HepG2 (cell line): ENCODE data around the gene DNAJA2. TPM values are rescaled to one million over a fixed set of nuclear protein-coding genes. Genes with fewer than 3 reads are reported as not detected.
A peak's percentile ranks its signal among the peaks of the same experiment; 100 is the strongest.

Experiments
- GATAD1 ChIP-seq: IDR thresholded peaks from 2 replicates; pipeline ENCODE4 v1.6.1; 2016; ENCODE audit warnings: missing genetic modification reagents, missing compliant biosample characterization
- HES4 ChIP-seq: sonication (generic); formaldehyde crosslinking; IDR thresholded peaks from 2 replicates; pipeline ENCODE4 v1.9.0; 2021; ENCODE audit warnings: mild to moderate bottlenecking, missing genetic modification reagents, borderline replicate concordance
- HNRNPLL ChIP-seq: fragments of 200-400 bp; formaldehyde crosslinking; IDR thresholded peaks from 2 replicates; pipeline ENCODE4 v1.6.1; 2017; ENCODE audit warnings: mild to moderate bottlenecking, low read depth, low read length; ENCODE audit not compliant: poor library complexity, severe bottlenecking
- POLR2G ChIP-seq: fragments of 200-400 bp; formaldehyde crosslinking; IDR thresholded peaks from 2 replicates; pipeline ENCODE4 v1.6.1; 2018; ENCODE audit warnings: mild to moderate bottlenecking, low read depth, low read length, moderate library complexity
- SAFB2 ChIP-seq: sonication (generic); formaldehyde crosslinking; IDR thresholded peaks from 2 replicates; pipeline ENCODE4 v1.5.1; 2020; ENCODE audit warnings: missing genetic modification reagents, low read depth, mild to moderate bottlenecking, borderline replicate concordance
- ZBTB42 ChIP-seq: sonication (generic); formaldehyde crosslinking; IDR thresholded peaks from 2 replicates; pipeline ENCODE4 v1.5.0; 2020; ENCODE audit warnings: mild to moderate bottlenecking, missing genetic modification reagents
- ZNF230 ChIP-seq: sonication (generic); formaldehyde crosslinking; IDR thresholded peaks from 2 replicates; pipeline ENCODE4 v1.4.0; 2020; ENCODE audit warnings: mild to moderate bottlenecking, missing genetic modification reagents
- ZNF549 ChIP-seq: sonication (generic); formaldehyde crosslinking; IDR thresholded peaks from 2 replicates; pipeline ENCODE4 v1.5.0; 2020; ENCODE audit warnings: missing genetic modification reagents
- ZNF552 ChIP-seq: sonication (generic); formaldehyde crosslinking; IDR thresholded peaks from 2 replicates; pipeline ENCODE4 v1.9.0; 2022; ENCODE audit warnings: missing genetic modification reagents, mild to moderate bottlenecking, borderline replicate concordance
- ZNF747 ChIP-seq: sonication (generic); formaldehyde crosslinking; IDR thresholded peaks from 2 replicates; pipeline ENCODE4 v1.8.1; 2023; ENCODE audit warnings: missing genetic modification reagents, mild to moderate bottlenecking, borderline replicate concordance
- ZSCAN20 ChIP-seq: sonication (generic); formaldehyde crosslinking; IDR thresholded peaks from 2 replicates; pipeline ENCODE4 v1.4.0; 2020; ENCODE audit warnings: missing genetic modification reagents, mild to moderate bottlenecking, borderline replicate concordance
- polyA plus RNA-seq, 8 experiments: library from polyadenylated mRNA; depleted of rRNA in 3 of 8; stranded (reverse) in 7 of 8; unstranded in 1 of 8; fragments of >200 nt; fragmentation: Illumina TruSeq in 4 of 8; extraction: Trizol in 4 of 8; gene quantifications; 2 replicates each; pipeline versions ENCODE4 v1.2.1 to v1.2.3, GENCODE V29; 2011 to 2016; ENCODE audit warnings: low read depth in 4 of 8, missing spikeins in 1 of 8, mixed read lengths in 1 of 8; ENCODE audit not compliant: insufficient read depth in 1 of 8
- total RNA-seq, 5 experiments: library from RNA; depleted of rRNA; stranded (reverse); fragments of >200 nt; fragmentation: Illumina TruSeq; extraction: Trizol; gene quantifications; 2 replicates each; pipeline ENCODE4 v1.2.3, GENCODE V29; 2016; ENCODE audit warnings: low read depth in 1 of 5
- TF ChIP-seq, protein P1 (sequence below): sonication (generic); formaldehyde crosslinking; IDR thresholded peaks from 2 replicates; pipeline ENCODE4 v1.9.0; 2021; ENCODE audit warnings: missing genetic modification reagents, mild to moderate bottlenecking, borderline replicate concordance
- TF ChIP-seq, protein P2 (sequence below): IDR thresholded peaks from 2 replicates; pipeline ENCODE4 v1.6.1; 2016; ENCODE audit warnings: missing biosample characterization, missing genetic modification reagents, low read depth
- TF ChIP-seq, protein P3 (sequence below): sonication (generic); formaldehyde crosslinking; IDR thresholded peaks from 2 replicates; pipeline ENCODE4 v1.4.0; 2020; ENCODE audit warnings: missing genetic modification reagents, borderline replicate concordance
- TF ChIP-seq, protein P4 (sequence below): sonication (generic); formaldehyde crosslinking; IDR thresholded peaks from 2 replicates; pipeline ENCODE4 v1.9.0; 2021; ENCODE audit warnings: missing genetic modification reagents, borderline replicate concordance
- TF ChIP-seq, protein P5 (sequence below): sonication (generic); formaldehyde crosslinking; IDR thresholded peaks from 2 replicates; pipeline ENCODE4 v1.4.0; 2020; ENCODE audit warnings: mild to moderate bottlenecking, missing genetic modification reagents
- TF ChIP-seq, protein P6 (sequence below): sonication (generic); formaldehyde crosslinking; IDR thresholded peaks from 2 replicates; pipeline ENCODE4 v1.4.0; 2020; ENCODE audit warnings: mild to moderate bottlenecking, missing genetic modification reagents

DNAJA2 gene
- total and polyA plus RNA-seq, 2 of the 13 experiments (the other 11 are each of a cell fraction or from before 2014, with no cell fraction given) = 25.4 to 176 TPM

DNA sequence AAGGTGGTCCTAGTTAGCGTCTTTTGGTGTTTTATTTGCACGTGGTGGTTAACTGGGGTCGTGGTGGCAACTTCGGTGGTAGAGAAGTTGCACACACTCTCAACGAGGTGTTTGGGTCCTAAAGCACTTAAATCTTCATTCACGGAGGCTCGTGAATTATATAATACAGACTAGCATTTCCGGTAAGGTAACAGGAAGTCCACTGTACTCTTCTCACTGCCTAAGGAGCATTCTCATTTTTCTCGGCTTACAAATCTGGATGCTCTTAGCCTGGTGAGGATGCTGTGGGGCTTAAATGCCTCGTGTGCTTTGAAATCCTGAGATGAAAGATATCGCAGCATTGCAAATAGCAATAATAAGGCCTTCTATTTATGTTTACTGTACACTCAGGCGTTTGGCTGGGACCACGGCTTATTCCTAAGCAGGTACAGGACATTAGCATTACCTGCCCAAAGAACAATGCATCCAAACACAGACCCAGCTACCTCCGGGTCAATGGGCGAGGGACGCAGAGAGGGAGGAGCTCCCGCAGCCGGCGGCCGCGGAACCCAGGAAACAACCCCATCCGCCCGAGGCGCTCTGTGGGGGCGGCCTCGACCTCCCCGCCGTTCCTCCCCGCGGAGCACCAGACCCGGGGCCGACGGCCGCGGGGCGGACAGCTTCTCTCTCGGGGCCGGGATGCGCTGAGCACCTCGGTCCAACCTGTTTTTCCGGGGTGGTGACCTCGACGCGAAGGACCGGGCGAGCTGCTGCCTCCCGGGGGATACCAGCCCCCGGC, 856 bp downstream of the DNAJA2 start (continued):
- TF ChIP-seq, protein P1, sequence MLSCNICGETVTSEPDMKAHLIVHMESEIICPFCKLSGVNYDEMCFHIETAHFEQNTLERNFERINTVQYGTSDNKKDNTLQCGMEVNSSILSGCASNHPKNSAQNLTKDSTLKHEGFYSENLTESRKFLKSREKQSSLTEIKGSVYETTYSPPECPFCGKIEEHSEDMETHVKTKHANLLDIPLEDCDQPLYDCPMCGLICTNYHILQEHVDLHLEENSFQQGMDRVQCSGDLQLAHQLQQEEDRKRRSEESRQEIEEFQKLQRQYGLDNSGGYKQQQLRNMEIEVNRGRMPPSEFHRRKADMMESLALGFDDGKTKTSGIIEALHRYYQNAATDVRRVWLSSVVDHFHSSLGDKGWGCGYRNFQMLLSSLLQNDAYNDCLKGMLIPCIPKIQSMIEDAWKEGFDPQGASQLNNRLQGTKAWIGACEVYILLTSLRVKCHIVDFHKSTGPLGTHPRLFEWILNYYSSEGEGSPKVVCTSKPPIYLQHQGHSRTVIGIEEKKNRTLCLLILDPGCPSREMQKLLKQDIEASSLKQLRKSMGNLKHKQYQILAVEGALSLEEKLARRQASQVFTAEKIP (CRISPR knock-in tag) = peak; percentile 89; the same call in 1 of the 2 replicates
- TF ChIP-seq, protein P2, sequence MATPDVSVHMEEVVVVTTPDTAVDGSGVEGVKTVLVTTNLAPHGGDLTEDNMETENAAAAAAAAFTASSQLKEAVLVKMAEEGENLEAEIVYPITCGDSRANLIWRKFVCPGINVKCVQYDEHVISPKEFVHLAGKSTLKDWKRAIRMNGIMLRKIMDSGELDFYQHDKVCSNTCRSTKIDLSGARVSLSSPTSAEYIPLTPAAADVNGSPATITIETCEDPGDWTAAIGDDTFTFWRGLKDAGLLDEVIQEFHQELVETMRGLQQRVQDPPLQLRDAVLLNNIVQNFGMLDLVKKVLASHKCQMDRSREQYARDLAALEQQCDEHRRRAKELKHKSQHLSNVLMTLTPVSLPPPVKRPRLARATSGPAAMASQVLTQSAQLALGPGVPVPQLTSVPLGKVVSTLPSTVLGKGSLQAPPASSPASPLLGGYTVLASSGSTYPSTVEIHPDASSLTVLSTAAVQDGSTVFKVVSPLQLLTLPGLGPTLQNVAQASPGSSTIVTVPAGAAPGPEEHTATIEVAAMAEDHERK (CRISPR knock-in tag) = peak; percentile 13; the same call in 1 of the 2 replicates
- TF ChIP-seq SAFB2 (CRISPR knock-in tag) (peak; percentile 15; the same call in 1 of the 2 replicates), GATAD1 (CRISPR knock-in tag) (peak; percentile 21; the same call in 1 of the 2 replicates), HES4 (CRISPR knock-in tag) (no peak), ZNF549 (CRISPR knock-in tag) (no peak), ZNF230 (0 out of 2 replicates have a peak, but pooled peaks have one; percentile 50), ZNF747 (CRISPR knock-in tag) (0 out of 2 replicates have a peak, but pooled peaks have one; percentile 47), POLR2G (peak; percentile 62), ZNF552 (CRISPR knock-in tag) (0 out of 2 replicates have a peak, but pooled peaks have one; percentile 64), ZBTB42 (CRISPR knock-in tag) (no peak), ZSCAN20 (CRISPR knock-in tag) (0 out of 2 replicates have a peak, but pooled peaks have one; percentile 35), HNRNPLL (peak; percentile 73)
- TF ChIP-seq, protein P3, sequence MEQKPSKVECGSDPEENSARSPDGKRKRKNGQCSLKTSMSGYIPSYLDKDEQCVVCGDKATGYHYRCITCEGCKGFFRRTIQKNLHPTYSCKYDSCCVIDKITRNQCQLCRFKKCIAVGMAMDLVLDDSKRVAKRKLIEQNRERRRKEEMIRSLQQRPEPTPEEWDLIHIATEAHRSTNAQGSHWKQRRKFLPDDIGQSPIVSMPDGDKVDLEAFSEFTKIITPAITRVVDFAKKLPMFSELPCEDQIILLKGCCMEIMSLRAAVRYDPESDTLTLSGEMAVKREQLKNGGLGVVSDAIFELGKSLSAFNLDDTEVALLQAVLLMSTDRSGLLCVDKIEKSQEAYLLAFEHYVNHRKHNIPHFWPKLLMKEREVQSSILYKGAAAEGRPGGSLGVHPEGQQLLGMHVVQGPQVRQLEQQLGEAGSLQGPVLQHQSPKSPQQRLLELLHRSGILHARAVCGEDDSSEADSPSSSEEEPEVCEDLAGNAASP = peak; percentile 26; the same call in 1 of the 2 replicates
- TF ChIP-seq, protein P4, sequence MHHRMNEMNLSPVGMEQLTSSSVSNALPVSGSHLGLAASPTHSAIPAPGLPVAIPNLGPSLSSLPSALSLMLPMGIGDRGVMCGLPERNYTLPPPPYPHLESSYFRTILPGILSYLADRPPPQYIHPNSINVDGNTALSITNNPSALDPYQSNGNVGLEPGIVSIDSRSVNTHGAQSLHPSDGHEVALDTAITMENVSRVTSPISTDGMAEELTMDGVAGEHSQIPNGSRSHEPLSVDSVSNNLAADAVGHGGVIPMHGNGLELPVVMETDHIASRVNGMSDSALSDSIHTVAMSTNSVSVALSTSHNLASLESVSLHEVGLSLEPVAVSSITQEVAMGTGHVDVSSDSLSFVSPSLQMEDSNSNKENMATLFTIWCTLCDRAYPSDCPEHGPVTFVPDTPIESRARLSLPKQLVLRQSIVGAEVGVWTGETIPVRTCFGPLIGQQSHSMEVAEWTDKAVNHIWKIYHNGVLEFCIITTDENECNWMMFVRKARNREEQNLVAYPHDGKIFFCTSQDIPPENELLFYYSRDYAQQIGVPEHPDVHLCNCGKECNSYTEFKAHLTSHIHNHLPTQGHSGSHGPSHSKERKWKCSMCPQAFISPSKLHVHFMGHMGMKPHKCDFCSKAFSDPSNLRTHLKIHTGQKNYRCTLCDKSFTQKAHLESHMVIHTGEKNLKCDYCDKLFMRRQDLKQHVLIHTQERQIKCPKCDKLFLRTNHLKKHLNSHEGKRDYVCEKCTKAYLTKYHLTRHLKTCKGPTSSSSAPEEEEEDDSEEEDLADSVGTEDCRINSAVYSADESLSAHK (CRISPR knock-in tag) = no peak
- TF ChIP-seq, protein P5, sequence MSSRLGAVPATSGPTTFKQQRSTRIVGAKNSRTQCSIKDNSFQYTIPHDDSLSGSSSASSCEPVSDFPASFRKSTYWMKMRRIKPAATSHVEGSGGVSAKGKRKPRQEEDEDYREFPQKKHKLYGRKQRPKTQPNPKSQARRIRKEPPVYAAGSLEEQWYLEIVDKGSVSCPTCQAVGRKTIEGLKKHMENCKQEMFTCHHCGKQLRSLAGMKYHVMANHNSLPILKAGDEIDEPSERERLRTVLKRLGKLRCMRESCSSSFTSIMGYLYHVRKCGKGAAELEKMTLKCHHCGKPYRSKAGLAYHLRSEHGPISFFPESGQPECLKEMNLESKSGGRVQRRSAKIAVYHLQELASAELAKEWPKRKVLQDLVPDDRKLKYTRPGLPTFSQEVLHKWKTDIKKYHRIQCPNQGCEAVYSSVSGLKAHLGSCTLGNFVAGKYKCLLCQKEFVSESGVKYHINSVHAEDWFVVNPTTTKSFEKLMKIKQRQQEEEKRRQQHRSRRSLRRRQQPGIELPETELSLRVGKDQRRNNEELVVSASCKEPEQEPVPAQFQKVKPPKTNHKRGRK = no peak
- TF ChIP-seq, protein P6, sequence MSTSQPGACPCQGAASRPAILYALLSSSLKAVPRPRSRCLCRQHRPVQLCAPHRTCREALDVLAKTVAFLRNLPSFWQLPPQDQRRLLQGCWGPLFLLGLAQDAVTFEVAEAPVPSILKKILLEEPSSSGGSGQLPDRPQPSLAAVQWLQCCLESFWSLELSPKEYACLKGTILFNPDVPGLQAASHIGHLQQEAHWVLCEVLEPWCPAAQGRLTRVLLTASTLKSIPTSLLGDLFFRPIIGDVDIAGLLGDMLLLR (CRISPR knock-in tag) = no peak
